ENCODE data around the gene RIPK1.
A peak's percentile ranks its signal among the peaks of the same experiment; 100 is the strongest.
"Not testable (repeated sequence)": the region's sequence is repeated elsewhere in the genome, so short reads cannot be mapped to it uniquely, and the experiment has no call there.

RIPK1 gene

DNA sequence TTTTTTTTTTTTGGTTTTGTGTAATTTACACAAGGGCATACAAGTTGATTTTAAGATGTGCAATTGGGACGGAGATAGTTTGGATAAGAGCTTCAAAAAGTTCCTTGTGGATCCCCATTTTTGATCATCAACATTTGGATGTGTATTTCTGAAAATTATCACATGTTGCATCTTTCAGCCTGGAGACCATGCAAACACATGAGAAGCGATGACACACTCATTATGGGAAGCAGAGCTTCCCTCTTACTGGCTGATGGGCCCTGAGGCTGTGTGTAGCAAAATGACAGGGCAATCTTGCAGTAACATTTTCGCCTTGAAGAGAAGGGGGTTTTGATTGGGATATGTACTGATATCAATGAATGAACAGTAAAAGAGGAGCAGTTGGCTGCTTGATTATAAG lies 22.0 kb upstream of the RIPK1 start:
- no peak for DNase-seq

- DNase-seq: not testable (repeated sequence)
Measured at GRCh38 chr6:3048009-3048408, 20.3 kb upstream of the RIPK1 start.

DNA sequence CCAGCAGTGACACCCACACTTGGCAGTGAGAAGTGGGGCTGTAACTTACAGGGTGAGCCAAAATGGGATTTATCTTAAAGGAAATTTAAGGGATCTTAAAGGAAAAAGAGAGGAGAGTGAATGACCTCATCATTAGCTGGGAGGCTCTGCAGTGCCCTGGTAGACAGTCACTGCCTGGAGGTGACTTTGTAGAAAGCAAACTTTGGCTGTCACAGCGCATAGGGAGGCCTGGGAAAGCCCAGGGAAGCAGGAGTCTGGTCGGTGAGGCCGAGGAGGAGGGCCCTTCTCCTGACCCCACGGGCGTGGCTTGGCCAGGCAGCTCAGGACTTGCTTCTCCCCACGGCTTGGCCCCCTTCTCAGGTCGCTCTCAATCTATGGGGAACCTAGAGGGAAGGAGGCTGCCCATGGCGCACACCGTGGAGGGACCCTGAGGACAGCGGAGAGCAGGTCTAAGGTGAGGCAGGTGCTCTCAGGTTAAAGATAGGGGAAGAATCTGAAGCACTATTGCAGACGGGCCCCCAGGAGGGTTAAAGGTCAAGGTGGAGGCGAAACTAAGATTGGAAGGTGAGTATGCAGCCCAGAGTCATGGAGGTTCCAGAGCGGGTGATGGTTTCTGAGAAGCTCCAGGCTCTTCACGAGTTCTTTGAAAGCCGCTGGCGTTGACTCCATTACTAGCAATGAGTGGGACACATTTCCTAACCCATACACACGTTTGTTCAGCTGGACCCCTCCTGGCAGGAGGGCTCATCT lies 15.6 kb upstream of the RIPK1 start:
- DNase-seq: no peak

- no peak for DNase-seq
Measured at GRCh38 chr6:3053231-3053508, 15.1 kb upstream of the RIPK1 start.

GRCh38 chr6:3054229-3055157 lies 13.8 kb upstream of the RIPK1 start:
- DNase-seq: not testable (repeated sequence)

GRCh38 chr6:3055158-3055499 lies 13.2 kb upstream of the RIPK1 start:
- not testable (repeated sequence) for DNase-seq

GRCh38 chr6:3057063-3057770 lies 11.1 kb upstream of the RIPK1 start:
- DNase-seq: no peak

GRCh38 chr6:3058957-3059356 lies 9.3 kb upstream of the RIPK1 start:
- no peak for DNase-seq

DNA sequence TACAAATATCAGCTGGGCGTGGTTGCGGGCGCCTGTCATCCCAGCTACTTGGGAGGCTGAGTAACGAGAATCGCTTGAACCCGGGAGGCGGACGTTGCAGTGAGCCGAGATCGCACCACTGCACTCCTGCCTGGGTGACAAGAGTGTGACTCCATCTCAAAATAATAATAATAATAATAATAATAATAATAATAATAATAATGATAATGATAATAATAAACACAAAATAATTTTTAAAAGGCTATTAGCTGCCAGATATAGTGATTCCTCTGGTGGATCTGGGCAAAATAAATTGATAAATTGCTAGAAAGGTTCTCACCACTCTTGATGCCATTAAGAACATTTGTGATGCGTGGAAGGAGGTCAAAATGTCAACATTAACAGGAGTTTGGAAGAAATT lies 8.2 kb upstream of the RIPK1 start:
- not testable (repeated sequence) for DNase-seq

DNA sequence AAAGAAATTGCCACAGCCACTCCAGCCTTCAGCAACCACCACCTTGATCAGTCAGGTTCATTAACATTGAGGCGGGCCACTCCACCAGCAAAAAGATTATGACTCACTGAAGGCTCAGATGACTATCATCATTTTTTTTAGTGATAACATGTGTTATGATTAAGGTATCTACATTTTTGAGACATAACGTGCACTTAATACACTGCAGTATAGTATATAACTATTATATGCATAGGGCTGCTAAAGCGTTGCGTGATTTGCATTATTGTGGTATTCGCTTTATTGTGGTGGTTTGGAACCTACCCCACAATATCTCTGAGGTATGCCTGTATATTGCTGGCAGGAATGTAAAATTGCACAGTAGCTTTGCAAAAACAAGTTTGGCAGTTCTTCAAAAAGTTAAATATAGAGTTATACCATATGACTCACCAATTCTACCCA lies 6.8 kb upstream of the RIPK1 start:
- no peak for DNase-seq

DNA sequence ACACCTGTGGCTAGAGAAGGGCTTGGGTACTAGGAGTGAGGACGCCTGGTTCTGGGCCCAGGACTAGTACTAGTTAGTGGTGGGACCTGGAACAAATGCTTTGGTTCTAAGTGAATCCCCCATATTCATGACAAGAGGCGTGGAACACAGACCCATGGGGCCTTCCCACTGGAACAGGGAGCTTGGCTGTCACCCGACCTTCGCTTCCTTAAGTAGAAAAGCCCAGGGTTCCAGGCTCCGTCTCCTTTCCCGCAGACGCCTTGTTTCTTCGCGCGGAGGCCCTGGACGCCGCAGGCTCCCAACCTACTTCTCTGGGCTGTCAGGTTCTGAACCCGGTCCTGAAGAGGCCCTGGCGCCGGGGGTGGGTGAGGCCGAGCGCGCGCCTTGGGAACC lies 5.0 kb upstream of the RIPK1 start:
- not testable (repeated sequence) for DNase-seq

- peak; percentile 53 for DNase-seq
Measured at GRCh38 chr6:3063733-3064700, 4.3 kb upstream of the RIPK1 start.

- no peak for DNase-seq
Measured at GRCh38 chr6:3071568-3071967, 3.3 kb downstream of the RIPK1 start.

GRCh38 chr6:3072798-3073197 lies 4.5 kb downstream of the RIPK1 start:
- DNase-seq: no peak

DNA sequence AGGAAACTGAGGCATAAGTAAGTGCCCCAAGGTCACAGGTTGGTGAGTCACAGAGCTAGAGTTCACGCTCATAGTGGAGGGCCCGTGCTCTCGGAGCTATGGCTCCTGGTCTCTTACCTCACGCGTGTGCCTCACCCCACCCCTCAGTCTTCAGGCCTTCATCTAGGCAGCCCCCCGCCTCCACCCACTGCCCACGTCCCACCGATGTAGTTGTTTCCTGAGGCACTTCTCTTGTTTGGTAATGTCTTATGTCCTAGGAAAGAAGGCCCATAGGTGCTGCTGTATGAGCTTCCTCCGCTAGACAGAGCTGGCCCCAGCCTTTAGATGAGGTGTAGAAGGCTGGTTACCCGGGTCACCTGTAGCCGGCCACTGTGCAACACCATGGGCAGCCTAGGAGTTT lies 5.1 kb downstream of the RIPK1 start:
- no peak for DNase-seq

DNA sequence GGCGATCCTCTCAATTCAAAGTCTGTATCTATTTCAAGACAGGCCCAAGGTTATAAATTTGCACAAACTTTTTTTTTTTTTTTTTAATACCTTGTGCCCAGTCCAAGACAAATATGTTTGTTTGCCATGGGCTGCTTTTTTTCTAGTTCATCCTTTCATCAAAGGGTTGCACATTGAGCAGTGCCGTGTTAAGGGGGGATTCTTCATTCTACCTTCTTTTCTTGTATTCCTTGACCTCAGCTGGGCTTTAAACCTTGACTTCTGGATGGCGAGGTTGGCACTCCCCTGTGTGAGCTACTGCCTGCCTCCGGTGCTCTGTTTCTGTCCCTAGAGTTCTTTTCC lies 7.4 kb downstream of the RIPK1 start:
- DNase-seq: no peak

- no peak for DNase-seq
Measured at GRCh38 chr6:3076320-3076719, 8.0 kb downstream of the RIPK1 start.

DNA sequence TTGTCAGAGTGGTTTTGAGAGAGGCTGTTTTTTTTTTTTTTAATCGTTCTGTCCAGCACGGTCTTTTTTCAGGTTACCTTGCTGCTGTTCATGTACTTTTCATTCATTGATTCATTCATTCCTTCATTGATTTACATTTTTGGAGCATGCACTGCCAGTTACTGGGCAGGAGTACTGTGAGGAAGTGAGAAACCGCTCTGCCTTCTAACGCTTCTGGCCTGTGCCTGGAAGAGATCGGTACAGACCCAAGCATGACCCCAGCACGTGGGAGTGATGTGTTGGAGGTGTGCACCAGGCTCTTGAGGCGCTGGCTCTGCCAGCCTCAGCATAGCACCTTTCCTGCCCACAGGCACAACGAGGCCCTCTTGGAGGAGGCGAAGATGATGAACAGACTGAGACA lies 9.1 kb downstream of the RIPK1 start:
- DNase-seq: no peak

GRCh38 chr6:3078952-3079351 lies 10.7 kb downstream of the RIPK1 start:
- DNase-seq: not testable (repeated sequence)

DNA sequence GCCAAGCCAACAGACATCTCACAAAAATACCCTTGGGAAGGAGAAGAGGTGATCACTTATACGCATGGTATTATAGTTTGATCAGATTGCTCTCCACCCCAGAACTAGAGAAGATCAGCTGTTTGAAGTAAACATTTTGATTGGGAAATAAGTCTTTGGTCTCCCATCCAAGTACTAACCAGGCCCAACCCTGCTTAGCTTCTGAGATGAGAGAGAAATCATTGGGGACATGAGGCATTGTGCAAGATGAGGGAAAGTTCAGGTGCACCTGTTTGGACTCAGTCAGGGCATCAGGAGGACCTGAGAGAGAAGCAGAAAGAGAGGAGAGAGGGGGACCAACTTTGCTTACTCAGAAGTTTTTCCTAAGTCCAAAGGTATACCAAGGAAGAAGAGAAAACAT lies 11.4 kb downstream of the RIPK1 start:
- no peak for DNase-seq

- DNase-seq: no peak
Measured at GRCh38 chr6:3081960-3082359, 13.7 kb downstream of the RIPK1 start.

- no peak for DNase-seq
Measured at GRCh38 chr6:3085074-3085473, 16.8 kb downstream of the RIPK1 start.

All from GF-D8 (cell line).